GM10266 (cell line): ENCODE results near the gene CRYL1.

ENCODE experiments used
- DNase-seq: peaks from one replicate; pipeline ENCODE4 v3.0.0; 2012; ENCODE audit errors: extremely low spot score
- TF ChIP-seq, protein P1 (sequence below): IDR thresholded peaks from 2 replicates; pipeline ENCODE4 v1.5.1; 2012; ENCODE audit warnings: mild to moderate bottlenecking, low read depth; ENCODE audit not compliant: control insufficient read depth, insufficient read depth; ENCODE audit errors: missing control alignments

CRYL1 gene

DNA sequence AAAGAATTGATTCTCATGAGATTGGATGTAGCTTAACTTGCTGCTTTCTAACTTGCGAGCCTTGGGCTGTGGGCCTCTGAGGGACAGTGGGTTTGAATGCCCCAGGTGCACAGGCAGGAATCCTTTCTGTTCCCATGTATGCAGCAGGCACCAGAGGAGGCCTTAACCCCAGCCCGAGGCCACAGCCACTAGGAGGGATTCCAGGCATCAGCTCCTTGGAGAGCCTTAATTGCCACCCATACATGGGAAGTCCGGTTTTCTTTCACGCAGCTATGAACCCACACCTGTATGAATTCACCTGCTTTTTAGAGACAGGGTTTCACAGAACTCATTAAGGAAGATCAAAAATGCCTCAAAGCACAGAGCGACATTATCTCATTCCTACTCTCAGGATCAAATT lies 117.9 kb downstream of the CRYL1 start:
- DNase-seq, result no peak
- TF ChIP-seq, protein P1, sequence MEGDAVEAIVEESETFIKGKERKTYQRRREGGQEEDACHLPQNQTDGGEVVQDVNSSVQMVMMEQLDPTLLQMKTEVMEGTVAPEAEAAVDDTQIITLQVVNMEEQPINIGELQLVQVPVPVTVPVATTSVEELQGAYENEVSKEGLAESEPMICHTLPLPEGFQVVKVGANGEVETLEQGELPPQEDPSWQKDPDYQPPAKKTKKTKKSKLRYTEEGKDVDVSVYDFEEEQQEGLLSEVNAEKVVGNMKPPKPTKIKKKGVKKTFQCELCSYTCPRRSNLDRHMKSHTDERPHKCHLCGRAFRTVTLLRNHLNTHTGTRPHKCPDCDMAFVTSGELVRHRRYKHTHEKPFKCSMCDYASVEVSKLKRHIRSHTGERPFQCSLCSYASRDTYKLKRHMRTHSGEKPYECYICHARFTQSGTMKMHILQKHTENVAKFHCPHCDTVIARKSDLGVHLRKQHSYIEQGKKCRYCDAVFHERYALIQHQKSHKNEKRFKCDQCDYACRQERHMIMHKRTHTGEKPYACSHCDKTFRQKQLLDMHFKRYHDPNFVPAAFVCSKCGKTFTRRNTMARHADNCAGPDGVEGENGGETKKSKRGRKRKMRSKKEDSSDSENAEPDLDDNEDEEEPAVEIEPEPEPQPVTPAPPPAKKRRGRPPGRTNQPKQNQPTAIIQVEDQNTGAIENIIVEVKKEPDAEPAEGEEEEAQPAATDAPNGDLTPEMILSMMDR, result no peak

DNA sequence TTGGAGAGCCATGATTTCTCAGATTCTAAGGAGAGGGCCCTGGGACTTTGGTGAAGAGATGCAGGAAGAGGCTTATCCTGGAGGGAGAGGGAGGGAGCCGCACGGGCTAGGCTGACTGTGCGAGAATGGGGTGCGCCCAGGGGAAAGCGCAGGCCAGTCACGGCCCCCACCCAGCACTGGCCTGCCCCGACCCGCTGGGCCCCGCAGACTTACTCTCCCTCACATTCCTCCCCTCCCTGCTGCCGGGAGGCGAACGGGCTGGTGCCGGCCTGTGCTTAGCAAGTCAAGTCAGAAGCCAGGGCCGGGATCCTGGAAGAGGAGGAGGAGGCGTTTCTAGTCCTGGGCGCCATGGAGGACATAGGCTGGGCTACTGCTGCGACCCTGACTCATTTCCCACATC lies 120.0 kb downstream of the CRYL1 start:
- TF ChIP-seq, protein P1, result no peak
- no peak for DNase-seq

DNA sequence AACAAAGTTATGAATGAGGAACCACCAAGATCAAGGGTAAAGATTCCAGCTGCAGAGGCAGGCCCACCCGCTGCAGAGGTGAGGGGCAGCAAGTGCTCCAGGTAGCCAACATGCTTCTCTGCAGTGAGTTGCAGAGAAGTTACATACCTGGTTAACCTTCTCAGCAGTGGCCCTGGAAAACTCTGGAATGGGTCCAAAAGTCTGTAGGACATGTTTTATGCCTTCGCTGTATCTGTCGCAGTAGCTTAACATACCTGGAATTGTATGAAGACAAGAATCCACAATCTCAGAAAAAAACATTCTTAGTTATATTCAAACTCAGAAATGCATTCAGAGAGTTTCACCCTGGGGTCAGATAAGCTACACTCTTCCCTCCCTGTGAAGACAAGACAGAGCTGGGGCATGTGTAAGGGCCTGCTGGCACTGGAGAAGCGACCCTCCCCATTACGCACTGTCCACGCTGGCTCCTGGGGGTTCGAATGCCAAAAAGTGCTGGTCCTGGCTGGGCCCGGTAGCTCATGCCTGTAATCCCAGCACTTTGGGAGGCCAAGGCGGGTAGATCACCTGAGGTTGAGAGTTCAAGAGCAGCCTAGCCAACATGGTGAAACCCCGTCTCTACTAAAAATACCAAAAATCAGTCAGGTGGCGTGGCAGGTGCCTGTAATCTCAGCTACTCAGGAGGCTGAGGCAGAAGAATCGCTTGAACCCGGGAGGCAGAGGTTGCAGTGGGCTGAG lies 121.0 kb downstream of the CRYL1 start:
- DNase-seq, result no peak
- TF ChIP-seq, protein P1, result no peak

DNA sequence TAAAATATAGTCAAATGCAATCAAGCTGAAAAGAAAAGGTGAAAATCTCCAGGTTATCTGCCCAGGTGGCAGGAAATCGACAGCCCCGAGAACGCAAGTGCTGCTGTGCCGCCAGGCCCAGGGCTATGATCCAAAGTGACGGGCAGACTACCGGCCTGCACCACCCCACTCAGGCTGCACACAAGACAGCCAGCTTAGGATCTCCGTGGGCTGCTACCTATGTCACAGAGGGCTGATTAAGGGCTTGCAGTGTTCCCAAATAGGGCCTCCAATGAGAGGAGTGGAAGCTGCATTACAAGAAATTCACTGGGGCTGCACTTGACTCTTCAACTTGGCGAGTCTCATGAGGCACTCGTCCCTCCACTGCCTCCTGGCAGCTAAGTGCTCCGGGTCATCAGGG lies 121.8 kb downstream of the CRYL1 start:
- TF ChIP-seq, protein P1, result no peak
- DNase-seq, result no peak

DNA sequence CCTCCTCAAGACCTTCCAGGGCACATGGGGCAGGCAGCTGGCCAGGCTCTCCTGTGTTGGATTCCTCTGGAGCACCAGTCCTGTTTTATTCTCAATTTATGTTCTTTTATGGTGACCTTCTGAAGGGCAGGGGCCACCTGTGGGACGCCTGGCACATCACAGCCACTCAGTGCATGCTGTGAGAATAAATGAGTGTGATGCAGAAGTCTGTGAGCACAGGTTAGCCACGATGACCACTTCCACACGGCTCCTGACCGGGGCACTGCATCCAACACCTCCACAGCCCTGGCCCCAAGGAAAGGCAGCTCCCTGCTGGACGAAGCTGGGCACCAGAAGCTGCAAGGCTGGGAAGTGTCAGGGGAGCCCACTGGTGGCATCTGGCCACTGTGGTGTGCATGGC lies 122.8 kb downstream of the CRYL1 start:
- TF ChIP-seq, protein P1, result no peak
- no peak for DNase-seq

DNA sequence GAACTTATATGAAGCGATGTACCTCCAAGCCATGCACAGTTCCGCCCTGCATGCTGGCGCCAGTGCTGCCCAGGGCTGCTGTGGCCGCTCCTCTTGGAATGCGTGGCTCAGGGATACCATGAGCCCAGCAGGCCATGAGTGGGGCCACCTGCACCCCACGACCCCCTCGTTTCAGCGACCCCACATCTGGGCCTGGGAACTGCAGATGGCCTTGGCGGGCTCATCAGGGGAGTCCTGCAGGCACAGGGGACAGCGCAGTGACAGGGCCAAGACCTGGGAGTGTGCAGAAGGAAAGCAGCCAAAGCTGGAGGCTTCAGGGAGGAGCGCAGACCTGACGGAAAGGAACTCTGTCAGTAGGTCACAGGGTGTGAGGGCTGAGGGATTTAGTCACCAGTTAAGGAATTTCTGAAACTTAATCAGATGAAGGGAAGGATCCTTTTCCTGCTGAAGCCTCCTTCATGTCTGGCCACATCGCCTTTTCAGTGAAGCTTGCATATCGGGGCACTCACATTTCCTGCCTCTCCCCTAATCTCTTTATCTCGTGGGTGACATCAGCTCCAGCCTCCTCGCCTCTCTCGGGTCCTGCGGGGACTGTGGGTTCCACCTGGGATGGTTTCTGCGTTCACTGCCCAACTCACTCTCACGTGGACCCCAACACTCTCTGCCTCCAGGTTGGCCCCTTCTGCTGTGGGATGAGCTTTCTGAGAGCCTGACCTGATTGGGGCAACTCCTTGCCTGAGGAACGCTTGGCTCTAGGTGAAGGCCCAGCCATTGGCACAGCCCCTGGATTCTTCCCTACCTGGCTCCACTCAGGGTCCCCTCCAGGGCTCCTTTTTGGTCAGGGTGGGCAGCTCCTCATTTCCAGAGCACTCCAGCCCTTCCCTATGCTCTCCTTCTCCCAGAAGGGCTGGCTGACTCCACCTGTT lies 123.5 kb downstream of the CRYL1 start:
- no peak for DNase-seq
- TF ChIP-seq, protein P1, result no peak

DNA sequence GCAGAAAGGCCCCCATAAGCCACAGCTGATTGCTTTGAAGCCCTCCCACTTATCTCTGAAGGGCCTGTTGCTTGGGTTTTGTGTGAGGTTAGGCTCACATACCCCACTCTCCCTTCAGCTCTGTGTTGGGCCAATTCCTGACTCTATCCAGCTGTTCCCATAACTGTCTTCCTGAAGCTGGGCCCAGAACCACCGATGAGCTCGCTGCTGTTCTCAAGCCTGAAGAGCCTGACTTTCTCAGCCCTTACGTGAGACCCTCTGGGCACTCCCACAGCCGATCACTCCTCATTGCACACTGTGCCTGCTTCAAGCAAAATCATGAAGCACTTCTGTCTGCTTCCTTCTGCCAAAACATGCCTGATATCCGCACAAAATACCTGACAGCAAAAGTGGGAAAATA lies 124.1 kb downstream of the CRYL1 start:
- TF ChIP-seq, protein P1, result no peak
- DNase-seq, result no peak
